Activated CD4-positive, alpha-beta T cell treated with anti-CD3 and anti-CD28 coated beads, Interleukin-2, amount 10 ng/mL, durations not matched to agents 7 days and 5 days (primary cell): Measurements from ENCODE around the gene UBE2D2. TPM values are rescaled to one million over a fixed set of nuclear protein-coding genes. Genes with fewer than 3 reads are reported as not detected.

ENCODE experiments used
- CTCF ChIA-PET: fragments of 350-600 bp; sonication (Branson Sonifier 250); formaldehyde crosslinking; loops from one replicate; lab custom pipeline; 2021; ENCODE audit warnings: antibody characterized with exemption; lab: Charles Lee
- POLR2A ChIA-PET: fragments of 350-600 bp; sonication (Branson Sonifier 250); formaldehyde crosslinking; loops from one replicate; lab custom pipeline; 2021; ENCODE audit warnings: antibody characterized with exemption; lab: Charles Lee
- DNase-seq: peaks from one replicate; pipeline ENCODE4 v3.0.0-alpha.2; 2020
- H3K27ac Mint-ChIP-seq: one replicate; pipeline ENCODE4 v1.8.0; 2021; ENCODE audit warnings: mild to moderate bottlenecking, moderate library complexity, mixed read lengths
- H3K27me3 Mint-ChIP-seq: one replicate; pipeline ENCODE4 v1.8.0; 2021; ENCODE audit warnings: mixed read lengths
- H3K36me3 Mint-ChIP-seq: one replicate; pipeline ENCODE4 v1.8.0; 2021; ENCODE audit warnings: low read depth, mixed read lengths
- H3K4me1 Mint-ChIP-seq: one replicate; pipeline ENCODE4 v1.8.0; 2021; ENCODE audit warnings: mixed read lengths
- H3K4me3 Mint-ChIP-seq: one replicate; pipeline ENCODE4 v1.8.0; 2021; ENCODE audit warnings: mild to moderate bottlenecking, moderate library complexity, mixed read lengths
- H3K9me3 Mint-ChIP-seq: one replicate; pipeline ENCODE4 v1.8.0; 2021; ENCODE audit warnings: mixed read lengths
- total RNA-seq, 2 experiments: library from RNA; stranded (reverse); gene quantifications; one replicate each; pipeline ENCODE4 v1.2.3, GENCODE V29; 2021

Gene UBE2D2
- total RNA-seq, 2 experiments from 2014 or later = 231 to 265 TPM

DNA sequence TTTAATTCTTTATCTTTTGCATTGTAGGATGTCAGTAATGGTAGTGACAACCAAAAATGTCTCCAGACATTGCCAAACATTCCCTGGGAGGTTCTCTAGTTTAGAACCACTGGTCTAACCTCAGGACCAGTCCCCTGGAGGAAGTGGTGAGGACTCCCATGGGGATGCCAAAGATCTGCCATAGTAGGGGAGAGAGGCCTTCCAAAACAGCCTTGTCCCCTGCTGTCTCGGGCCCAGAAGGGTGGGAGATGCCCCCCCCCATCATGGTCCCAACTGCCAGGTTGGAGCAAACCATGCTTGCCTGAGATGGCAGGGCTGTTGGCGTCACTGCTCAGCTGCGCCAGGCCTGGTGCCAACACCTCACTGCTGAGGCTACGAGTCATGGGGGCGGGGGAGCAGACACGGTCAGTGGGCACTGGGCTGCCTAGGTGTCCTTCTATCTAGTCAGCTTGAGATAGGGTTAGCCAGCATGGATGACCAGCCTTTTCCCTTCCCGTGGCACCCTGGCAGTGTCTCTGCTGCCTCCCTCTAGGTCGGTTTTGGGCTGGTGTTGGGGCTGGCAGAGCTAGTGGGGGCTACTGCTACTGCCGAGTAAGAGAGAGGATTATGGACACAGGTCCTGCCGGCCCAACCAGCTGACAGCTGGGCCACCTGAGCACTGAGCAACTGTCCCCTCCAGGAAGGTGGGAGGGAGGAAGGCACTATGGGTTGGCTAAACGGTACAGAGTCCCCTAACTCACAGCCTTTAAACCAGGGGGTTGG lies 78.7 kb downstream of the UBE2D2 start:
- peaks cover 6% of the 10 kb centered on the region for H3K36me3 Mint-ChIP-seq
- POLR2A ChIA-PET = no interaction called here
- peaks cover 3% of the 10 kb centered on the region for H3K27me3 Mint-ChIP-seq
- CTCF ChIA-PET = interaction anchor here (1.1 to 7.8 kb wide), 3 partner anchors 8 to 127 kb away, joined by 3 to 54 read pairs (median 11); partner anchors contain the start of gene CXXC5
- no peak for DNase-seq
- peaks cover 35% of the 10 kb centered on the region for H3K4me1 Mint-ChIP-seq
- no peak overlapping the region for H3K27ac Mint-ChIP-seq
- no peaks in the 10 kb centered on the region for H3K9me3 Mint-ChIP-seq
- no peak overlapping the region for H3K4me3 Mint-ChIP-seq

- Mint-ChIP-seq H3K4me3 (no peak overlapping the region), H3K27ac (no peak overlapping the region), H3K27me3 (peaks cover 9% of the 10 kb centered on the region), H3K36me3 (peaks cover 6% of the 10 kb centered on the region), H3K4me1 (peaks cover 27% of the 10 kb centered on the region), H3K9me3 (no peaks in the 10 kb centered on the region)
- no peak for DNase-seq
- ChIA-PET CTCF (interaction anchor here (1.1 kb wide), 1 partner anchor 69 kb away, joined by 3 read pairs; no protein-coding TSS in a partner anchor), POLR2A (no interaction called here)
These were observed 79.4 kb downstream of the UBE2D2 start for GRCh38 chr5:139640421-139641115.

DNA sequence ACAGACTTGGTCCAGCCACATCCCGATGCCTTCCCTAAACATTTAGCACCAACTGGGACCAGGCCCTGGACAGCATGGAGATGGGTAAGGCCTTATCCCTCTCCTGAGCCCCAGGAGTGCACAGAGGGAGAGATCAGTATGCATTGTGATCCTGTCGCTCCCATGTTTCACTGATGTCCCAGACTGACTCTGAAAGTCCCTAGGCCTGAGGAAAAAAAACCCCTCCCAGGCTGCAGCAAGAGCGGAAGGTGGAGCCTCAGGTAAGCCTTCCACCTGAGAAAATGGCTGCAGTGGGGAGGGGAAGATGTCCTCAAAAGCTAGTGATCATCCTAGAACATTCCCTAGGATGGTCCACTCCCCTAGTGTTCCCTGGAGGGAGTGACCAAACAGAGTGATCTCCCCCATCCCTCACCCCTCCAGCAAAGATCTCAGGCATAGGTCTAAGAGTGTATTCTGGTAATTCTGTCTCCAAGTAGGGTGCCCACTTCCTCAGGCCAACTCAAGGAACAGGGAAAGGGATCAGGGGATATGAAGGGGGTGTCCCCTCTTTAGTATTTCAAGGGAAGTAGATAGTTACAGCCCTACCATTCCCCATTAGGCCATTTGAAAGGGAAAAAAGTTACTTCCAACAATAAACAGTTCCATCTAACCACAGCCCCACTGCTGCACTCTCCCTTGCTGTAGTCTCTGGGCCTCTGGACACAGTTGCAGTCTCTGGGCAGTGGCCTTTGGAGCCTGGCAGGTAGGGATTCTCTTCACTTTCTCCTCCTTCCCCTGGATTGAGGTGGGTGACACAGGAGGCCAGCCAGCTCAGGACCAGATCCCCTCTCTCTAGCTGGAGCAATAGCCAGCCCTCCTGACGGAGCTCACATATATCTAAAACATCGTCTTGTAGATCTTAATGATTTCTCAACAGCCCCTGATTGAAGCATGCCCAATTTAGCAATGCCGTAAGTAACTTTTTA lies 80.3 kb downstream of the UBE2D2 start:
- ChIA-PET CTCF (interaction anchor here (0.6 to 1.1 kb wide), 2 partner anchors 70 to 124 kb away, joined by 3 to 4 read pairs; no protein-coding TSS in a partner anchor), POLR2A (no interaction called here)
- Mint-ChIP-seq H3K27me3 (peaks cover 16% of the 10 kb centered on the region), H3K27ac (peak overlapping the region; percentile 5), H3K4me1 (peaks cover 19% of the 10 kb centered on the region), H3K4me3 (no peak overlapping the region), H3K9me3 (no peaks in the 10 kb centered on the region), H3K36me3 (peaks cover 6% of the 10 kb centered on the region)
- DNase-seq = no peak

DNA sequence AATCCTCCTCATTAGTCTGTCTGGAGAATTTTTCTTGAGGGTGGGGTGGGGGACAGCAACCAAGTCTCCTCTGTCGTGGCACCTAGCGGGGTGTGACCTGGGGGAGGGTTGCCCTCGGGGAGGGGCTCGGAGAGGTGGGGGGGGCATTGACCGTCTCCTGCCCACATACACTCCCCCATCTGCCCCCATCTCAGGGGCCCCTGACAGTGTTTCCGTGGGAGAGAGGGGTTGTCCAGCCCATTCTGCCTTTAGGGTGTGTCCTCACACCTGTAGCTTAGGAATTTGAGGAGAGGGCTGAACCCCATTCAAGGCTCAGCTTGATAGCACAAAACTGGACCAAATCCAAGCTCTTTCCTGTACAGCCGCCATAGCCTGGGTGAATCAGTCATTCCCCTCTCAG lies 81.1 kb downstream of the UBE2D2 start:
- ChIA-PET POLR2A (no interaction called here), CTCF (no interaction called here)
- no peaks in the 10 kb centered on the region for H3K9me3 Mint-ChIP-seq
- peaks cover 3% of the 10 kb centered on the region for H3K36me3 Mint-ChIP-seq
- H3K4me3 Mint-ChIP-seq = no peak overlapping the region
- H3K27me3 Mint-ChIP-seq = peaks cover 24% of the 10 kb centered on the region
- no peak for DNase-seq
- no peak overlapping the region for H3K27ac Mint-ChIP-seq
- peaks cover 16% of the 10 kb centered on the region for H3K4me1 Mint-ChIP-seq

- Mint-ChIP-seq H3K9me3 (no peaks in the 10 kb centered on the region), H3K4me1 (peaks cover 15% of the 10 kb centered on the region), H3K4me3 (no peak overlapping the region), H3K36me3 (peaks cover 3% of the 10 kb centered on the region), H3K27me3 (peaks cover 33% of the 10 kb centered on the region), H3K27ac (no peak overlapping the region)
- ChIA-PET CTCF (interaction anchor here (1.4 kb wide), 1 partner anchor 11 kb away, joined by 3 read pairs; no protein-coding TSS in a partner anchor), POLR2A (no interaction called here)
- no peak for DNase-seq
These were observed 82.0 kb downstream of the UBE2D2 start for GRCh38 chr5:139642891-139643871.

- H3K36me3 Mint-ChIP-seq = no peaks in the 10 kb centered on the region
- no peak overlapping the region for H3K4me3 Mint-ChIP-seq
- peaks cover 10% of the 10 kb centered on the region for H3K4me1 Mint-ChIP-seq
- DNase-seq = no peak
- H3K27me3 Mint-ChIP-seq = peaks cover 34% of the 10 kb centered on the region
- H3K9me3 Mint-ChIP-seq = no peaks in the 10 kb centered on the region
- ChIA-PET CTCF (interaction anchor here (0.7 to 1.4 kb wide), 3 partner anchors 10 to 122 kb away, joined by 3 to 5 read pairs (median 3); no protein-coding TSS in a partner anchor), POLR2A (no interaction called here)
- no peak overlapping the region for H3K27ac Mint-ChIP-seq
These were observed 82.9 kb downstream of the UBE2D2 start for GRCh38 chr5:139644001-139644456.

GRCh38 chr5:139644646-139645429 lies 83.7 kb downstream of the UBE2D2 start:
- no peak overlapping the region for H3K27ac Mint-ChIP-seq
- POLR2A ChIA-PET = interaction anchor here (1.1 kb wide), 1 partner anchor 9 kb away, joined by 3 read pairs; no protein-coding TSS in a partner anchor
- CTCF ChIA-PET = interaction anchor here (0.6 to 1.4 kb wide), 5 partner anchors 9 to 121 kb away, joined by 3 to 5 read pairs (median 3); no protein-coding TSS in a partner anchor
- H3K4me1 Mint-ChIP-seq = peaks cover 12% of the 10 kb centered on the region
- peaks cover 40% of the 10 kb centered on the region for H3K27me3 Mint-ChIP-seq
- no peaks in the 10 kb centered on the region for H3K36me3 Mint-ChIP-seq
- H3K9me3 Mint-ChIP-seq = no peaks in the 10 kb centered on the region
- H3K4me3 Mint-ChIP-seq = no peak overlapping the region
- no peak for DNase-seq

DNA sequence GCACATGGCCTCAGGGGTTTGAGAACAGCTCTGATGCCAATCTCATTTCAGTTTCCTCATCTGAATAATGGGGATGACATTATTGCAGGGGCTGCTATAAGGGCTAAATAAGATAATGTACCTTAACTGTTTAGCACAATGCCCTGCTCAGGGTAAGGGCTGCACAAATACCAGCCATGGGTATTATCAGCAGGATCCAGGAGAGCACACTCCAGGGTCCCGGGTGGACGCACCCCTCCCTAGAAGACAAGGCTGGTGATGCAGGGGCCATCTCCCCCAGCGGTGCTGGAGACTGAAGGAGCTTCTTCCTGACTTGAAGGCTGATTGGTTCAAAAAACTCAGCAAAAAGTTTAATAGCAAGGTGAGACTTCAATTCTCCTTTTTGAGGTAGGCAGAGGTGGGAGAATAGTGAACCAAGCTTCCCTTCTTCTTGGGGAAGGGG lies 84.3 kb downstream of the UBE2D2 start:
- no peaks in the 10 kb centered on the region for H3K9me3 Mint-ChIP-seq
- peaks cover 13% of the 10 kb centered on the region for H3K4me1 Mint-ChIP-seq
- H3K36me3 Mint-ChIP-seq = no peaks in the 10 kb centered on the region
- ChIA-PET CTCF (interaction anchor here (0.6 to 1.1 kb wide), 2 partner anchors 9 to 86 kb away, joined by 3 read pairs; no protein-coding TSS in a partner anchor), POLR2A (interaction anchor here (1.1 kb wide), 1 partner anchor 9 kb away, joined by 3 read pairs; no protein-coding TSS in a partner anchor)
- DNase-seq = no peak
- H3K27ac Mint-ChIP-seq = no peak overlapping the region
- no peak overlapping the region for H3K4me3 Mint-ChIP-seq
- H3K27me3 Mint-ChIP-seq = peaks cover 45% of the 10 kb centered on the region

DNA sequence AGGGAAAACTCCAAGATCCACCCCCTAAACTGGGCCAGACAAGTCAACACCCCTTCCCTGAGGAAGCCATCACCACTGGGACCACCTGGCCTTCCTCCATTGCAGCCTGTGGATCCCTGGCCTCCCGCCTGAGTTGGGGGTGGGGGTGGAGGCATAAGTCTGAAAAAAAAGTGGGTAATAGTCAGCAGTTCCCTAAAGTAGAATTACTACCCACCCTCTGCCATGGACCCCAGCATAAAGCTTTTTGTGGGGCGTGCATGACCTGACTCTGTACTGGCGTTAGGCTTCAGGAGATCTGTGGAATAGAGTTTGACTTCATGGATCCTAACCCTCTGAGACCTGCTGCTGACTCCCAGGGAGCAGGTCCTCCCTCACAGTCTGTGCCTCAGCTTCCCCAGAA lies 85.0 kb downstream of the UBE2D2 start:
- no peak overlapping the region for H3K27ac Mint-ChIP-seq
- ChIA-PET POLR2A (no interaction called here), CTCF (no interaction called here)
- H3K9me3 Mint-ChIP-seq = no peaks in the 10 kb centered on the region
- H3K4me3 Mint-ChIP-seq = no peak overlapping the region
- peaks cover 15% of the 10 kb centered on the region for H3K4me1 Mint-ChIP-seq
- DNase-seq = no peak
- H3K36me3 Mint-ChIP-seq = no peaks in the 10 kb centered on the region
- peaks cover 51% of the 10 kb centered on the region for H3K27me3 Mint-ChIP-seq

GRCh38 chr5:139646912-139647505 lies 85.9 kb downstream of the UBE2D2 start:
- no peak for DNase-seq
- H3K4me3 Mint-ChIP-seq = no peak overlapping the region

More at GRCh38 chr5:139646912-139647505, 85.9 kb downstream of the UBE2D2 start:
- peaks cover 59% of the 10 kb centered on the region for H3K27me3 Mint-ChIP-seq
- POLR2A ChIA-PET = no interaction called here
- CTCF ChIA-PET = interaction anchor here (1.7 kb wide), 1 partner anchor 9 kb away, joined by 11 read pairs; no protein-coding TSS in a partner anchor
- no peak overlapping the region for H3K27ac Mint-ChIP-seq
- H3K9me3 Mint-ChIP-seq = no peaks in the 10 kb centered on the region
- H3K4me1 Mint-ChIP-seq = peaks cover 22% of the 10 kb centered on the region
- H3K36me3 Mint-ChIP-seq = no peaks in the 10 kb centered on the region
